HepG2 (cell line): Measurements from ENCODE around the gene PARP3. TPM values are rescaled to one million over a fixed set of nuclear protein-coding genes. Genes with fewer than 3 reads are reported as not detected.
A peak's percentile ranks its signal among the peaks of the same experiment; 100 is the strongest.

Experiments used
- FOSL1 ChIP-seq: sonication (generic); formaldehyde crosslinking; IDR thresholded peaks from 2 replicates; pipeline ENCODE4 v1.9.0; 2021; ENCODE audit warnings: missing genetic modification reagents, borderline replicate concordance
- SCMH1 ChIP-seq: sonication (generic); formaldehyde crosslinking; IDR thresholded peaks from 2 replicates; pipeline ENCODE4 v1.9.0; 2021; ENCODE audit warnings: missing genetic modification reagents, mild to moderate bottlenecking, borderline replicate concordance
- SMAD1 ChIP-seq: sonication (generic); formaldehyde crosslinking; IDR thresholded peaks from 2 replicates; pipeline ENCODE4 v1.4.0; 2020; ENCODE audit warnings: missing genetic modification reagents, low read depth, mild to moderate bottlenecking, borderline replicate concordance
- ZBTB20 ChIP-seq: sonication (generic); formaldehyde crosslinking; IDR thresholded peaks from 2 replicates; pipeline ENCODE4 v1.8.1; 2023; ENCODE audit warnings: missing genetic modification reagents, low read depth, mild to moderate bottlenecking, borderline replicate concordance
- ZBTB38 ChIP-seq: sonication (generic); formaldehyde crosslinking; IDR thresholded peaks from 2 replicates; pipeline ENCODE4 v1.5.1; 2020; ENCODE audit warnings: mild to moderate bottlenecking, missing genetic modification reagents
- ZNF530 ChIP-seq: sonication (generic); formaldehyde crosslinking; IDR thresholded peaks from 2 replicates; pipeline ENCODE4 v1.5.0; 2020; ENCODE audit warnings: low read depth, mild to moderate bottlenecking, missing genetic modification reagents
- polyA plus RNA-seq, 8 experiments: library from polyadenylated mRNA; depleted of rRNA in 3 of 8; stranded (reverse) in 7 of 8; unstranded in 1 of 8; fragments of >200 nt; fragmentation: Illumina TruSeq in 4 of 8; extraction: Trizol in 4 of 8; gene quantifications; 2 replicates each; pipeline versions ENCODE4 v1.2.1 to v1.2.3, GENCODE V29; 2011 to 2016; ENCODE audit warnings: low read depth in 4 of 8, missing spikeins in 1 of 8, mixed read lengths in 1 of 8; ENCODE audit not compliant: insufficient read depth in 1 of 8
- total RNA-seq, 5 experiments: library from RNA; depleted of rRNA; stranded (reverse); fragments of >200 nt; fragmentation: Illumina TruSeq; extraction: Trizol; gene quantifications; 2 replicates each; pipeline ENCODE4 v1.2.3, GENCODE V29; 2016; ENCODE audit warnings: low read depth in 1 of 5
- TF ChIP-seq, protein P1 (sequence below): IDR thresholded peaks from 2 replicates; pipeline ENCODE4 v1.6.1; 2016; ENCODE audit warnings: low read depth, missing genetic modification reagents, missing compliant biosample characterization
- TF ChIP-seq, protein P2 (sequence below): sonication (generic); formaldehyde crosslinking; IDR thresholded peaks from 2 replicates; pipeline ENCODE4 v1.4.0; 2020; ENCODE audit warnings: mild to moderate bottlenecking, missing genetic modification reagents
- TF ChIP-seq, protein P3 (sequence below): sonication (generic); formaldehyde crosslinking; IDR thresholded peaks from 2 replicates; pipeline ENCODE4 v1.4.0; 2020; ENCODE audit warnings: missing genetic modification reagents, mild to moderate bottlenecking, borderline replicate concordance
- TF ChIP-seq, protein P4 (sequence below): sonication (generic); formaldehyde crosslinking; IDR thresholded peaks from 2 replicates; pipeline ENCODE4 v1.4.0; 2020; ENCODE audit warnings: mild to moderate bottlenecking, missing genetic modification reagents

Gene PARP3
- total and polyA plus RNA-seq, 2 of the 13 experiments (the other 11 are each of a cell fraction or from before 2014, with no cell fraction given): 11.2 to 21.5 TPM

DNA sequence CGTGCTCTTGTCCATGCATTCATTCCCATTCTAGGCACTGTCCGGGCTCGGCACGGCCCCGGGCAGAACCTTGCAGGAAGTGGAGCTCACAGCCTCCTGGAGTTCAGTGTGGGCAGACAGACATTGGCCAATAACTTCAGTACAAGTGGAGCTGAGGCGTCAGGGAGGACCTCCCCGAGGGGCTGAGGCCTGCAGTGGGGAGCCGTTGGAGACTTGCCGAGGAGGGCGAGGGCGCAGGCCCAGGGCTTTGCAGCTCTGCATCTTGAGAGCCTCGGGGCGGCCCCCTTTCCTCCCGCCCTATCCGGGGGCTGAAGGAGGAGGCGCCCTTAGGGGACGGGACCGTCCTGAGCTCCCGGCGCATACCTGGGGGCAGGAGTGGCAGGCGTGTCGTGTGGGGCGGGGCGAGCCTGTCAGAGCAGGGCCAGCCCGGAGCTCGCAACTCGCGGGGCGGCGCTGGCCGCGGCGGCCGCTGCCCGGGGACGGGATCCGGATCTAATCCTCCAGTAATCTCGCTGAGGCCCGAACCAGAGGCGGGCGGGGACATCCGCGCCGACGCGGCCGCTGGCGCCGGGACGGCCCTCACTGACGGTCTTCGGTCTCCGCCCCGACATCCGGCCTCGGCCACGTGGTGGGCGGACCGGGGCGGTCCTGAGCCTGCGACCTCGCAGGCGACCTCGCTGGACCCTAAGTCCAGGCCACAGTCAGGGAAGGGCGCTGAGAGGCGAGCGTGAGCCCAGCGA is 40.8 kb downstream of the PARP3 start, which contains the start of gene ACY1 (continued):
- TF ChIP-seq SMAD1 (CRISPR knock-in tag) (peak; percentile 91), ZNF530 (no peak), SCMH1 (no peak), ZBTB20 (CRISPR knock-in tag) (peak; percentile 57; the same call in 1 of the 2 replicates), FOSL1 (CRISPR knock-in tag) (no peak), ZBTB38 (peak; percentile 63)
- TF ChIP-seq, protein P1, sequence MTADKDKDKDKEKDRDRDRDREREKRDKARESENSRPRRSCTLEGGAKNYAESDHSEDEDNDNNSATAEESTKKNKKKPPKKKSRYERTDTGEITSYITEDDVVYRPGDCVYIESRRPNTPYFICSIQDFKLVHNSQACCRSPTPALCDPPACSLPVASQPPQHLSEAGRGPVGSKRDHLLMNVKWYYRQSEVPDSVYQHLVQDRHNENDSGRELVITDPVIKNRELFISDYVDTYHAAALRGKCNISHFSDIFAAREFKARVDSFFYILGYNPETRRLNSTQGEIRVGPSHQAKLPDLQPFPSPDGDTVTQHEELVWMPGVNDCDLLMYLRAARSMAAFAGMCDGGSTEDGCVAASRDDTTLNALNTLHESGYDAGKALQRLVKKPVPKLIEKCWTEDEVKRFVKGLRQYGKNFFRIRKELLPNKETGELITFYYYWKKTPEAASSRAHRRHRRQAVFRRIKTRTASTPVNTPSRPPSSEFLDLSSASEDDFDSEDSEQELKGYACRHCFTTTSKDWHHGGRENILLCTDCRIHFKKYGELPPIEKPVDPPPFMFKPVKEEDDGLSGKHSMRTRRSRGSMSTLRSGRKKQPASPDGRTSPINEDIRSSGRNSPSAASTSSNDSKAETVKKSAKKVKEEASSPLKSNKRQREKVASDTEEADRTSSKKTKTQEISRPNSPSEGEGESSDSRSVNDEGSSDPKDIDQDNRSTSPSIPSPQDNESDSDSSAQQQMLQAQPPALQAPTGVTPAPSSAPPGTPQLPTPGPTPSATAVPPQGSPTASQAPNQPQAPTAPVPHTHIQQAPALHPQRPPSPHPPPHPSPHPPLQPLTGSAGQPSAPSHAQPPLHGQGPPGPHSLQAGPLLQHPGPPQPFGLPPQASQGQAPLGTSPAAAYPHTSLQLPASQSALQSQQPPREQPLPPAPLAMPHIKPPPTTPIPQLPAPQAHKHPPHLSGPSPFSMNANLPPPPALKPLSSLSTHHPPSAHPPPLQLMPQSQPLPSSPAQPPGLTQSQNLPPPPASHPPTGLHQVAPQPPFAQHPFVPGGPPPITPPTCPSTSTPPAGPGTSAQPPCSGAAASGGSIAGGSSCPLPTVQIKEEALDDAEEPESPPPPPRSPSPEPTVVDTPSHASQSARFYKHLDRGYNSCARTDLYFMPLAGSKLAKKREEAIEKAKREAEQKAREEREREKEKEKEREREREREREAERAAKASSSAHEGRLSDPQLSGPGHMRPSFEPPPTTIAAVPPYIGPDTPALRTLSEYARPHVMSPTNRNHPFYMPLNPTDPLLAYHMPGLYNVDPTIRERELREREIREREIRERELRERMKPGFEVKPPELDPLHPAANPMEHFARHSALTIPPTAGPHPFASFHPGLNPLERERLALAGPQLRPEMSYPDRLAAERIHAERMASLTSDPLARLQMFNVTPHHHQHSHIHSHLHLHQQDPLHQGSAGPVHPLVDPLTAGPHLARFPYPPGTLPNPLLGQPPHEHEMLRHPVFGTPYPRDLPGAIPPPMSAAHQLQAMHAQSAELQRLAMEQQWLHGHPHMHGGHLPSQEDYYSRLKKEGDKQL: peak; percentile 64; the same call in 1 of the 2 replicates
- TF ChIP-seq, protein P2, sequence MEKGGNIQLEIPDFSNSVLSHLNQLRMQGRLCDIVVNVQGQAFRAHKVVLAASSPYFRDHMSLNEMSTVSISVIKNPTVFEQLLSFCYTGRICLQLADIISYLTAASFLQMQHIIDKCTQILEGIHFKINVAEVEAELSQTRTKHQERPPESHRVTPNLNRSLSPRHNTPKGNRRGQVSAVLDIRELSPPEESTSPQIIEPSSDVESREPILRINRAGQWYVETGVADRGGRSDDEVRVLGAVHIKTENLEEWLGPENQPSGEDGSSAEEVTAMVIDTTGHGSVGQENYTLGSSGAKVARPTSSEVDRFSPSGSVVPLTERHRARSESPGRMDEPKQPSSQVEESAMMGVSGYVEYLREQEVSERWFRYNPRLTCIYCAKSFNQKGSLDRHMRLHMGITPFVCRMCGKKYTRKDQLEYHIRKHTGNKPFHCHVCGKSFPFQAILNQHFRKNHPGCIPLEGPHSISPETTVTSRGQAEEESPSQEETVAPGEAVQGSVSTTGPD: no peak
- TF ChIP-seq, protein P3, sequence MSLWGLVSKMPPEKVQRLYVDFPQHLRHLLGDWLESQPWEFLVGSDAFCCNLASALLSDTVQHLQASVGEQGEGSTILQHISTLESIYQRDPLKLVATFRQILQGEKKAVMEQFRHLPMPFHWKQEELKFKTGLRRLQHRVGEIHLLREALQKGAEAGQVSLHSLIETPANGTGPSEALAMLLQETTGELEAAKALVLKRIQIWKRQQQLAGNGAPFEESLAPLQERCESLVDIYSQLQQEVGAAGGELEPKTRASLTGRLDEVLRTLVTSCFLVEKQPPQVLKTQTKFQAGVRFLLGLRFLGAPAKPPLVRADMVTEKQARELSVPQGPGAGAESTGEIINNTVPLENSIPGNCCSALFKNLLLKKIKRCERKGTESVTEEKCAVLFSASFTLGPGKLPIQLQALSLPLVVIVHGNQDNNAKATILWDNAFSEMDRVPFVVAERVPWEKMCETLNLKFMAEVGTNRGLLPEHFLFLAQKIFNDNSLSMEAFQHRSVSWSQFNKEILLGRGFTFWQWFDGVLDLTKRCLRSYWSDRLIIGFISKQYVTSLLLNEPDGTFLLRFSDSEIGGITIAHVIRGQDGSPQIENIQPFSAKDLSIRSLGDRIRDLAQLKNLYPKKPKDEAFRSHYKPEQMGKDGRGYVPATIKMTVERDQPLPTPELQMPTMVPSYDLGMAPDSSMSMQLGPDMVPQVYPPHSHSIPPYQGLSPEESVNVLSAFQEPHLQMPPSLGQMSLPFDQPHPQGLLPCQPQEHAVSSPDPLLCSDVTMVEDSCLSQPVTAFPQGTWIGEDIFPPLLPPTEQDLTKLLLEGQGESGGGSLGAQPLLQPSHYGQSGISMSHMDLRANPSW: peak; percentile 92; the same call in 1 of the 2 replicates
- TF ChIP-seq, protein P4, sequence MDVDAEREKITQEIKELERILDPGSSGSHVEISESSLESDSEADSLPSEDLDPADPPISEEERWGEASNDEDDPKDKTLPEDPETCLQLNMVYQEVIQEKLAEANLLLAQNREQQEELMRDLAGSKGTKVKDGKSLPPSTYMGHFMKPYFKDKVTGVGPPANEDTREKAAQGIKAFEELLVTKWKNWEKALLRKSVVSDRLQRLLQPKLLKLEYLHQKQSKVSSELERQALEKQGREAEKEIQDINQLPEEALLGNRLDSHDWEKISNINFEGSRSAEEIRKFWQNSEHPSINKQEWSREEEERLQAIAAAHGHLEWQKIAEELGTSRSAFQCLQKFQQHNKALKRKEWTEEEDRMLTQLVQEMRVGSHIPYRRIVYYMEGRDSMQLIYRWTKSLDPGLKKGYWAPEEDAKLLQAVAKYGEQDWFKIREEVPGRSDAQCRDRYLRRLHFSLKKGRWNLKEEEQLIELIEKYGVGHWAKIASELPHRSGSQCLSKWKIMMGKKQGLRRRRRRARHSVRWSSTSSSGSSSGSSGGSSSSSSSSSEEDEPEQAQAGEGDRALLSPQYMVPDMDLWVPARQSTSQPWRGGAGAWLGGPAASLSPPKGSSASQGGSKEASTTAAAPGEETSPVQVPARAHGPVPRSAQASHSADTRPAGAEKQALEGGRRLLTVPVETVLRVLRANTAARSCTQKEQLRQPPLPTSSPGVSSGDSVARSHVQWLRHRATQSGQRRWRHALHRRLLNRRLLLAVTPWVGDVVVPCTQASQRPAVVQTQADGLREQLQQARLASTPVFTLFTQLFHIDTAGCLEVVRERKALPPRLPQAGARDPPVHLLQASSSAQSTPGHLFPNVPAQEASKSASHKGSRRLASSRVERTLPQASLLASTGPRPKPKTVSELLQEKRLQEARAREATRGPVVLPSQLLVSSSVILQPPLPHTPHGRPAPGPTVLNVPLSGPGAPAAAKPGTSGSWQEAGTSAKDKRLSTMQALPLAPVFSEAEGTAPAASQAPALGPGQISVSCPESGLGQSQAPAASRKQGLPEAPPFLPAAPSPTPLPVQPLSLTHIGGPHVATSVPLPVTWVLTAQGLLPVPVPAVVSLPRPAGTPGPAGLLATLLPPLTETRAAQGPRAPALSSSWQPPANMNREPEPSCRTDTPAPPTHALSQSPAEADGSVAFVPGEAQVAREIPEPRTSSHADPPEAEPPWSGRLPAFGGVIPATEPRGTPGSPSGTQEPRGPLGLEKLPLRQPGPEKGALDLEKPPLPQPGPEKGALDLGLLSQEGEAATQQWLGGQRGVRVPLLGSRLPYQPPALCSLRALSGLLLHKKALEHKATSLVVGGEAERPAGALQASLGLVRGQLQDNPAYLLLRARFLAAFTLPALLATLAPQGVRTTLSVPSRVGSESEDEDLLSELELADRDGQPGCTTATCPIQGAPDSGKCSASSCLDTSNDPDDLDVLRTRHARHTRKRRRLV (CRISPR knock-in tag): no peak
